Measurements from ENCODE around the gene MTA1. TPM values are rescaled to one million over a fixed set of nuclear protein-coding genes. Genes with fewer than 3 reads are reported as not detected.

Gene MTA1
- total RNA-seq, 1 donor from 2014 or later = 74.8 TPM

- Histone ChIP-seq H3K9me3 (no peaks in the 10 kb centered on the region), H3K4me1 (peaks cover 9% of the 10 kb centered on the region), H3K27me3 (no peaks in the 10 kb centered on the region), H3K36me3 (no peaks in the 10 kb centered on the region), H3K4me3 (no peak overlapping the region), H3K27ac (no peak overlapping the region)
- TF ChIP-seq CTCF (IDR thresholded peaks at IDR 0.05) = no peak
- intact Hi-C loops (cut with DNase I) = no loop called here
- DNase-seq (no peak), ATAC-seq (no peak)
Measured at GRCh38 chr14:105426416-105427130, 6.9 kb downstream of the MTA1 start.

GRCh38 chr14:105427412-105427811 lies 7.8 kb downstream of the MTA1 start:
- H3K27ac ChIP-seq = no peak overlapping the region
- no peaks in the 10 kb centered on the region for H3K36me3 ChIP-seq
- no peaks in the 10 kb centered on the region for H3K27me3 ChIP-seq
- DNase-seq (no peak), ATAC-seq (no peak)
- H3K9me3 ChIP-seq = no peaks in the 10 kb centered on the region
- intact Hi-C loops (cut with DNase I) = no loop called here
- no peak overlapping the region for H3K4me3 ChIP-seq
- TF ChIP-seq CTCF (IDR thresholded peaks at IDR 0.05) = no peak
- H3K4me1 ChIP-seq = peaks cover 4% of the 10 kb centered on the region

GRCh38 chr14:105427936-105428485 lies 8.4 kb downstream of the MTA1 start:
- intact Hi-C loops (cut with DNase I) = no loop called here
- Histone ChIP-seq H3K36me3 (no peaks in the 10 kb centered on the region), H3K27me3 (no peaks in the 10 kb centered on the region), H3K9me3 (no peaks in the 10 kb centered on the region), H3K4me3 (no peak overlapping the region), H3K4me1 (peaks cover 4% of the 10 kb centered on the region), H3K27ac (no peak overlapping the region)
- DNase-seq (no peak), ATAC-seq (no peak)
- no peak for TF ChIP-seq CTCF (IDR thresholded peaks at IDR 0.05)

GRCh38 chr14:105430042-105430441 lies 10.4 kb downstream of the MTA1 start:
- H3K36me3 ChIP-seq = no peaks in the 10 kb centered on the region
- peaks cover 4% of the 10 kb centered on the region for H3K4me1 ChIP-seq
- no peak overlapping the region for H3K4me3 ChIP-seq
- no peaks in the 10 kb centered on the region for H3K27me3 ChIP-seq
- no peak for ATAC-seq
- TF ChIP-seq CTCF (IDR thresholded peaks at IDR 0.05) = no peak
- H3K9me3 ChIP-seq = no peaks in the 10 kb centered on the region
- H3K27ac ChIP-seq = peak overlapping the region; percentile 17
- DNase-seq = no peak
- intact Hi-C loops (cut with DNase I) = no loop called here

GRCh38 chr14:105430565-105430964 lies 10.9 kb downstream of the MTA1 start:
- peak; percentile 35 for ATAC-seq
- H3K27ac ChIP-seq = peak overlapping the region; percentile 17
- DNase-seq = no peak

More at GRCh38 chr14:105430565-105430964, 10.9 kb downstream of the MTA1 start:
- Histone ChIP-seq H3K4me3 (no peak overlapping the region), H3K9me3 (no peaks in the 10 kb centered on the region), H3K36me3 (no peaks in the 10 kb centered on the region), H3K27me3 (no peaks in the 10 kb centered on the region), H3K4me1 (peaks cover 4% of the 10 kb centered on the region)
- no peak for TF ChIP-seq CTCF (IDR thresholded peaks at IDR 0.05)
- intact Hi-C loops (cut with DNase I) = no loop called here
